OCI-LY3 (cell line): ENCODE results near the gene CLMN.

Experiments used
- CTCF ChIP-seq: fragments of 200-600, 300-600 bp; sonication (generic); IDR thresholded peaks from 2 replicates; pipeline ENCODE4 v1.5.1; 2014; ENCODE audit warnings: antibody characterized with exemption, low read length, low read depth
- EZH2phosphoT487 ChIP-seq: fragments of 200-600 bp; shearing (Covaris generic); IDR thresholded peaks from 2 replicates; pipeline ENCODE4 v1.6.1; 2018; ENCODE audit warnings: antibody characterized with exemption, mixed run types, low read depth

- TF ChIP-seq CTCF, result no peak
- TF ChIP-seq EZH2phosphoT487, result no peak
These were observed 119.3 kb downstream of the CLMN start for GRCh38 chr14:95200404-95200803.
